Measurements from ENCODE around the gene SORCS2. TPM values are rescaled to one million over a fixed set of nuclear protein-coding genes. Genes with fewer than 3 reads are reported as not detected.

SORCS2 gene
- total and polyA plus RNA-seq, 2 of the 13 experiments (the other 11 are each of a cell fraction or from before 2014, with no cell fraction given), result 0.82 to 1.0 TPM

DNA sequence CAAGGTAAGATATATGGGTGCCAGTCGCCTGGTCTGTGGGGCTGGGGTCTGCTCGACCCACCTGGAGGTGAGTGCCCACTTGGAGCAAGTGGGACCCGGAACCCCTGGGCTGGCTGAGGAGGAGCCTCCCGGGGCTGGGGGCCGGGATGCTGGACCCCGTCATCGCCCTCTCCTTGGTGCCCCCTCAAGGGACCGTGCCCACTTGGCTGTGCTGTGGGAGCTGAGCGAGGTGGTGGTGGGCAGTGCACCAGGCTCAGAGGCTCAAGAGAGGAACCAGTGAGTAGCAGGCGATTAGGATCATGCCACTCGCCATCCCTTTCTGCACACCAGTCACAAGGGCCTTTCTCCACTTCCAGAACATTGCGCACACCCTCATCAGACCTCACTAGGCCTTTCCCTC is 446.2 kb downstream of the SORCS2 start:
- BruUV-seq (replicated peaks), result no TSS peak
- Histone ChIP-seq H4K20me1 (ENCODE audit: insufficient read depth, low read length) (no peaks in the 10 kb centered on the region), H3K9me3 (ENCODE audit: low read length) (no peaks in the 10 kb centered on the region), H3K9ac (ENCODE audit: insufficient read depth, low read depth, low read length) (no peak overlapping the region), H3K79me2 (ENCODE audit: insufficient read depth, low read length) (no peaks in the 10 kb centered on the region), H3K4me1 (ENCODE audit: insufficient read depth, low read length) (peaks cover 32% of the 10 kb centered on the region), H2AFZ (ENCODE audit: low read length) (no peak overlapping the region), H3K4me2 (ENCODE audit: low read depth, low read length) (peak overlapping the region; percentile 56), H3K4me3 (replicated peaks in 1 of 3; ENCODE audit: insufficient read depth in 1 of 3, low read depth in 2 of 3, low read length in 3 of 3) (0 out of 6 replicates have a peak overlapping the region, but pooled peaks of 1 of the 3 experiments have one; percentile 26), H3K27ac (ENCODE audit: extremely low read length, insufficient read depth, low read length) (peak overlapping the region; percentile 53), H3K27me3 (ENCODE audit: control insufficient read depth in 1 of 2, insufficient read depth in 2 of 2, low read length in 2 of 2) (no peaks in the 10 kb centered on the region), H3K36me3 (replicated peaks in 1 of 2; ENCODE audit: control insufficient read depth in 1 of 2, insufficient read depth in 2 of 2, low read length in 2 of 2) (no peaks in the 10 kb centered on the region)
- peak; percentile 33; the same call in 1 of the 3 replicates for ATAC-seq
- no peak for DNase-seq (ENCODE audit: low spot score)
- no peak for FAIRE-seq
- ChIA-PET CTCF (ENCODE audit: low intra/inter-chr PET ratio, low total read pairs) (no interaction called here), POLR2A (interaction anchor here (1.0 to 1.4 kb wide), 5 partner anchors 8 to 37 kb away, joined by 3 to 24 read pairs (median 5); no protein-coding TSS in a partner anchor)
- no peak for TF ChIP-seq NFE2L1 (CRISPR knock-in tag; IDR thresholded peaks at IDR 0.05; ENCODE audit: borderline replicate concordance)
- TF ChIP-seq, protein P1, sequence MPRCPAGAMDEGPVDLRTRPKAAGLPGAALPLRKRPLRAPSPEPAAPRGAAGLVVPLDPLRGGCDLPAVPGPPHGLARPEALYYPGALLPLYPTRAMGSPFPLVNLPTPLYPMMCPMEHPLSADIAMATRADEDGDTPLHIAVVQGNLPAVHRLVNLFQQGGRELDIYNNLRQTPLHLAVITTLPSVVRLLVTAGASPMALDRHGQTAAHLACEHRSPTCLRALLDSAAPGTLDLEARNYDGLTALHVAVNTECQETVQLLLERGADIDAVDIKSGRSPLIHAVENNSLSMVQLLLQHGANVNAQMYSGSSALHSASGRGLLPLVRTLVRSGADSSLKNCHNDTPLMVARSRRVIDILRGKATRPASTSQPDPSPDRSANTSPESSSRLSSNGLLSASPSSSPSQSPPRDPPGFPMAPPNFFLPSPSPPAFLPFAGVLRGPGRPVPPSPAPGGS (CRISPR knock-in tag; IDR thresholded peaks at IDR 0.05), result 0 out of 2 replicates have a peak, but pooled peaks have one; percentile 15
- TF ChIP-seq HNRNPLL (IDR thresholded peaks at IDR 0.05; ENCODE audit: low read depth, low read length, poor library complexity, severe bottlenecking), result peak; percentile 15
- WGBS (ENCODE audit: low lambda C conversion rate), result 90% methylated on average over 5 of the region's 12 CpGs
- in situ Hi-C loops (cut with HindIII; ENCODE audit: extremely low pct_ligation_motif_present, low pct_unique_long_range_greater_than_20kb) (no loop called here), intact Hi-C loops (cut with micrococcal nuclease; ENCODE audit: unreplicated experiment) (loop anchor here (10.0 kb wide), 1 partner anchor 104 kb away; no protein-coding TSS in a partner anchor)

DNA sequence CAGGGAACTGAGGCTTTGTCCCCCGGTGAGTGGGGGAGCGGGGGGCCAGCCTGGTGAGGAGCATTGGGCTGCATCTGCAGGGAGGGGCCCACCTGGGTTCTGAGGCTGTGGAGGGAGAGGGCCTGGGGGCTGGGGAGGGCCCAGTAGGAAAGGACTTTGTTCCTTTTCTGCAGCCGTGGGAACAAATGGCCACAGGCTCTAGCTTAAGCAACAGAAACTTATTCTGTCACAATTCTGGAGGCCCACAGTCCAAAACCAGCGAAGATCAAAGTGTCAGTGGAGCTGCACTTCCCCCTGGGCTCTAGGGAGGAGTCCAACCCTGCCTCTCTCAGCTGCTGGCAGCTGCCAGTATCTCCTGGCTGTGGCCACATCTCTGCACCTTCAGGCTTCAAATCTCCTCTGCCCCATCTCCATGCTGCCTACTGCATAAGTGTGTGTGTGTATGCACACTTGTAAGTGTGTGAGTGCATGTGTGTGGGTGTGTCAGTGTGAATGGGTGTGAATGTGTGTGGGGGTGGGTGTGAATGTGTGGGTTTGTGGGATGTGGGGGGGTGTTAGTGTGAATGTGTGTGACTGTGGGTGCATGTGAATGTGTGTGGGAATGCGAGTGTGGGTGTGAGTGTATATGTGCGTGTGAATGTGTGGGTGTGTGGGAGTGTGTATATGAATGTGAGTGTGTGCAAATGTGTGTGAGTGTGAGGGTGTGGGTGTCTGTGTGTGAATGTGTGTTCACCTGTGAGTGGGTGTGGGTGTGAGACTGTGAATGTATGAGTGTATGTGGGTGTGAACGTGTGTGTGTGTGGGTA is 446.8 kb downstream of the SORCS2 start:
- in situ Hi-C loops (cut with HindIII; ENCODE audit: extremely low pct_ligation_motif_present, low pct_unique_long_range_greater_than_20kb), result no loop called here
- DNase-seq (ENCODE audit: low spot score) (peak; percentile 93), FAIRE-seq (peak; percentile 97), ATAC-seq (peak; percentile 98)
- WGBS (ENCODE audit: low lambda C conversion rate), result 29% methylated on average over 5 of the region's 7 CpGs
- Histone ChIP-seq H3K36me3 (replicated peaks in 1 of 2; ENCODE audit: control insufficient read depth in 1 of 2, insufficient read depth in 2 of 2, low read length in 2 of 2) (no peaks in the 10 kb centered on the region), H4K20me1 (ENCODE audit: insufficient read depth, low read length) (no peaks in the 10 kb centered on the region), H3K27me3 (ENCODE audit: control insufficient read depth in 1 of 2, insufficient read depth in 2 of 2, low read length in 2 of 2) (no peaks in the 10 kb centered on the region), H3K4me1 (ENCODE audit: insufficient read depth, low read length) (peaks cover 32% of the 10 kb centered on the region), H3K9ac (ENCODE audit: insufficient read depth, low read depth, low read length) (0 out of 2 replicates have a peak overlapping the region, but pooled peaks have one; percentile 1), H2AFZ (ENCODE audit: low read length) (no peak overlapping the region), H3K4me2 (ENCODE audit: low read depth, low read length) (peak overlapping the region; percentile 56), H3K4me3 (replicated peaks in 1 of 3; ENCODE audit: insufficient read depth in 1 of 3, low read depth in 2 of 3, low read length in 3 of 3) (peak overlapping the region in 1 of 3 experiments; percentile 26; a peak in 1 of 6 replicates), H3K9me3 (ENCODE audit: low read length) (no peaks in the 10 kb centered on the region), H3K27ac (ENCODE audit: extremely low read length, insufficient read depth, low read length) (peak overlapping the region; percentile 53), H3K79me2 (ENCODE audit: insufficient read depth, low read length) (no peaks in the 10 kb centered on the region)
- intact Hi-C loops (cut with micrococcal nuclease; ENCODE audit: unreplicated experiment), result loop anchor here (1.0 to 10.0 kb wide), 2 partner anchors 9 to 104 kb away; no protein-coding TSS in a partner anchor
- POLR2A ChIA-PET, result interaction anchor here (1.0 to 1.4 kb wide), 4 partner anchors 9 to 34 kb away, joined by 3 to 24 read pairs (median 7); no protein-coding TSS in a partner anchor
- CTCF ChIA-PET (ENCODE audit: low intra/inter-chr PET ratio, low total read pairs), result no interaction called here
- BruUV-seq (replicated peaks), result no TSS peak
- TF ChIP-seq ZNF354B (CRISPR knock-in tag; IDR thresholded peaks at IDR 0.05) (no peak), PCBP2 (optimal IDR thresholded peaks at IDR 0.05; ENCODE audit: low read depth, low read length, poor library complexity, severe bottlenecking) (no peak), TOPORS (CRISPR knock-in tag; IDR thresholded peaks at IDR 0.05) (no peak), ZNF432 (CRISPR knock-in tag; IDR thresholded peaks at IDR 0.05; ENCODE audit: borderline replicate concordance) (no peak)
- TF ChIP-seq, protein P2, sequence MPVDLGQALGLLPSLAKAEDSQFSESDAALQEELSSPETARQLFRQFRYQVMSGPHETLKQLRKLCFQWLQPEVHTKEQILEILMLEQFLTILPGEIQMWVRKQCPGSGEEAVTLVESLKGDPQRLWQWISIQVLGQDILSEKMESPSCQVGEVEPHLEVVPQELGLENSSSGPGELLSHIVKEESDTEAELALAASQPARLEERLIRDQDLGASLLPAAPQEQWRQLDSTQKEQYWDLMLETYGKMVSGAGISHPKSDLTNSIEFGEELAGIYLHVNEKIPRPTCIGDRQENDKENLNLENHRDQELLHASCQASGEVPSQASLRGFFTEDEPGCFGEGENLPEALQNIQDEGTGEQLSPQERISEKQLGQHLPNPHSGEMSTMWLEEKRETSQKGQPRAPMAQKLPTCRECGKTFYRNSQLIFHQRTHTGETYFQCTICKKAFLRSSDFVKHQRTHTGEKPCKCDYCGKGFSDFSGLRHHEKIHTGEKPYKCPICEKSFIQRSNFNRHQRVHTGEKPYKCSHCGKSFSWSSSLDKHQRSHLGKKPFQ (CRISPR knock-in tag; IDR thresholded peaks at IDR 0.05; ENCODE audit: insufficient replicate concordance), result no peak
- TF ChIP-seq, protein P3, sequence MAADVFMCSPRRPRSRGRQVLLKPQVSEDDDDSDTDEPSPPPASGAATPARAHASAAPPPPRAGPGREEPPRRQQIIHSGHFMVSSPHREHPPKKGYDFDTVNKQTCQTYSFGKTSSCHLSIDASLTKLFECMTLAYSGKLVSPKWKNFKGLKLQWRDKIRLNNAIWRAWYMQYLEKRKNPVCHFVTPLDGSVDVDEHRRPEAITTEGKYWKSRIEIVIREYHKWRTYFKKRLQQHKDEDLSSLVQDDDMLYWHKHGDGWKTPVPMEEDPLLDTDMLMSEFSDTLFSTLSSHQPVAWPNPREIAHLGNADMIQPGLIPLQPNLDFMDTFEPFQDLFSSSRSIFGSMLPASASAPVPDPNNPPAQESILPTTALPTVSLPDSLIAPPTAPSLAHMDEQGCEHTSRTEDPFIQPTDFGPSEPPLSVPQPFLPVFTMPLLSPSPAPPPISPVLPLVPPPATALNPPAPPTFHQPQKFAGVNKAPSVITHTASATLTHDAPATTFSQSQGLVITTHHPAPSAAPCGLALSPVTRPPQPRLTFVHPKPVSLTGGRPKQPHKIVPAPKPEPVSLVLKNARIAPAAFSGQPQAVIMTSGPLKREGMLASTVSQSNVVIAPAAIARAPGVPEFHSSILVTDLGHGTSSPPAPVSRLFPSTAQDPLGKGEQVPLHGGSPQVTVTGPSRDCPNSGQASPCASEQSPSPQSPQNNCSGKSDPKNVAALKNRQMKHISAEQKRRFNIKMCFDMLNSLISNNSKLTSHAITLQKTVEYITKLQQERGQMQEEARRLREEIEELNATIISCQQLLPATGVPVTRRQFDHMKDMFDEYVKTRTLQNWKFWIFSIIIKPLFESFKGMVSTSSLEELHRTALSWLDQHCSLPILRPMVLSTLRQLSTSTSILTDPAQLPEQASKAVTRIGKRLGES (CRISPR knock-in tag; IDR thresholded peaks at IDR 0.05; ENCODE audit: borderline replicate concordance), result no peak
